HG02678 (cell line): ENCODE measurements around the gene MCC.
"Not testable (repeated sequence)": the region's sequence is repeated elsewhere in the genome, so short reads cannot be mapped to it uniquely, and the experiment has no call there.

Experiments used
- ATAC-seq: cut with Tn5 transposase; IDR thresholded peaks from one replicate; pipeline ENCODE4 v1.9.1; 2021; ENCODE audit warnings: mild to moderate bottlenecking, moderate library complexity; ENCODE audit not compliant: unreplicated experiment

MCC gene

GRCh38 chr5:113427871-113428574 lies 60.2 kb downstream of the MCC start:
- no peak for ATAC-seq

DNA sequence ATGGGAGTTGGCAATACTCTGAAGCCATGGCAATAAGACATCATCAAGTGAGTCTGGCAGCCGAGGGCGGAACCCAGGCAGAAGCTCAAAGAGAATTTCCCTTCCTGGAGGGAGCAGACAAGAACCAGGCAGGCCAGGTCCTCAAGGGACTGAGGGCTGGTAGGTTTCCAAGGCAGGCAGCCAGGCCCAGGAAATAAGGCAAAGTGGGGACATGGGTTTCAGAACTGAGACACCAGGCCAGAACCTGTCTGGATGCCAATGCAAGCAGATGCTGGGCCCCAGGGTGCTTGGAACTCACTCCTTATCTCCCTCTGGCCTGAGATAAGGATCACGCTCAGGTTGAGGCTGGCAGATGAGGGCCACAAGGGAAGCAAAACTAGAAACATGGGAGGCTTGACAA lies 62.3 kb downstream of the MCC start:
- no peak for ATAC-seq

DNA sequence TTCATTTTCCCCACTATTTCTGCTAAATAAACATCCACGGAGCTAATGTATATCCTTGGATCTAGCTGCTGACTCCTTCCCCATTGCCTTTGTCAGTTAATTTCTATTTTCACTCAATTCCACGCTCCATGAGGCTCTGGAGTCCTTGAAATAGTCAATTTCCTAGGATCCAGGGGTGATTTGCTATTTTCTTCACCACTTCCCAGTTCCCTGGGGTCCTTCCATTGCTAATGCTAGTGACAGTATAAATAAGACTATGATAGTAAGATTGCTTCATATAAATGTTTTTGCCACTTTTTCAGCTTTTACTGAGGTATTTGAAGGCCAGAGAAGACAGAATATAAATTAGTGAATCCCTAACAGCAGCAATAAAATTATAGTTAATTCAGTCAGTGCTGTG lies 66.6 kb downstream of the MCC start:
- no peak for ATAC-seq

DNA sequence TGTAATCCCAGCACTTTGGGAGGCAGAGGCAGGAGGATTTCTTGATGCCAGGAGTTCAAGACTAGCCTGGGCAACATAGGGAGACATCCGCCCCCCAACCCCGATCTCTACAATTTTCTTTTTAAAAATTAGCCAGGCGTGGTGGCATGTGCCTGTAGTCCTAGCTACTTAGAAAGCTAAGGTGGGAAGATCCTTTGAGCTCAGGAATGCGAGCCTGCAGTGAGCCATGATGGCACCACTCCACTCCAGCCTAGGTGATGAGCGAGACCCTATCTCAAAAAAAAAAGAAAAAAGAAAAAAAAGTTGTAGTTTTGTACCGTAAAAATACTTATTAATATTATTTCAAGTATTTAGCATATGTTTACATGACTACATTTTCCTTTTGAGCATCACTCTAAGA lies 82.7 kb downstream of the MCC start:
- ATAC-seq = no peak

GRCh38 chr5:113404269-113404668 lies 84.0 kb downstream of the MCC start:
- no peak for ATAC-seq

GRCh38 chr5:113397986-113398385 lies 90.3 kb downstream of the MCC start:
- not testable (repeated sequence) for ATAC-seq

GRCh38 chr5:113397046-113397445 lies 91.2 kb downstream of the MCC start:
- no peak for ATAC-seq

GRCh38 chr5:113394658-113395057 lies 93.6 kb downstream of the MCC start:
- no peak for ATAC-seq

GRCh38 chr5:113390224-113390623 lies 98.0 kb downstream of the MCC start:
- no peak for ATAC-seq

DNA sequence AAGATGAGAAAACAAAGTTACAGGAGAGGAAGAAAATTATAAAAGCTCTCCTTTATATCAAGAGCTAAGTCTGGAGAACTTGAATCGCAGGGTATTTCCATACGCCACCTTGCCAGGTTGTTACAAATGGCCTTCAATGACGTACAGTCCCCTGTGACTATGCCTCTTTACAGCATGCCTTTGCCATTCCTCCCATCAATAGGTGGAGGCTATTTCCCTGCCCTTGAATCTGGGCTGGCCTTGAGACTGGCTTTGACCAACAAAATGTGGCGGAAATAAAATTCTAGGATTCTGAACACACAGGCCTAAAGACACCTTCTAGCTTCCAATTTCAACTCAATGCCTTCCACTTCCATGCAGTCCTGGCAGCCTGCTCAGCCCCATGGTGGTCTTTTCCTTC lies 99.1 kb downstream of the MCC start:
- no peak for ATAC-seq

DNA sequence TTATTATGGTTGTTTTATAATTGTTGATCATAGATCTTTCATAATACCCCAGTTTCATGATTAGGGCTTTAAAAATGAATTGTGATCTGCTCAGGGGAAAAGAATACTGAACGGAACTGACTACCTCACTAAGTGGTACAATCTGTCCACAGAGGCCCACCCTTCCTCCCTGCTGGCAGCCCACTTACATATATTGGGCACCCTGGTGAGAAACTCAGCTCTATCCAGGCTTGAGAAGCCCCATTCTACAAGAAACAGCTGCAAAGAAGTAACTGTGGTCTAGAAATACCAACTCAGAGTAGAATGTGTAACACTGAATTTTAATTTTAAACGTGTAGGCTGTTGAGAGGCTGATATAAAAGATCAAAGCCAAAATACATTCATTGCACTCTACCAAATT lies 100.4 kb downstream of the MCC start:
- no peak for ATAC-seq

- ATAC-seq = no peak
These were observed 103.4 kb downstream of the MCC start for GRCh38 chr5:113384782-113385285.

GRCh38 chr5:113382731-113383130 lies 105.5 kb downstream of the MCC start:
- no peak for ATAC-seq

DNA sequence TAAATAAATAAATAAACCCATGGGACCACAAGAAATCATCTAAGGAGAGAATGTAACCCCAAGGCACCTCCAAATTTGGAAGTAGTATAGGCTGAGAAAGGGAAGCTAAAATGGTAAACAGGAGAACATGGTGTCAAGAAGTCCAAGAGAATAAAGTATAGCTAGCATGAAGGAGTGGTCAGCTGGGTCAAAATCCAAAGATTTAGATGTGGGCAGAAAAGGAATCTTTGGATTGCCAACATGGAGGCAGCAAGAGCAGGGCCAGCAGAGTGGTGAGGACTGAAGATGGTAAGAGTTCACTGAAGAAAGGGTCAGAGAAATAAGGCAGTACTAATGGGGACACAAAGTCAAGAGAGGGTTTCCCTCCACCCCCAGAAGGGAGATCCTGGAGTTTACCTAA lies 106.5 kb downstream of the MCC start:
- ATAC-seq = no peak

DNA sequence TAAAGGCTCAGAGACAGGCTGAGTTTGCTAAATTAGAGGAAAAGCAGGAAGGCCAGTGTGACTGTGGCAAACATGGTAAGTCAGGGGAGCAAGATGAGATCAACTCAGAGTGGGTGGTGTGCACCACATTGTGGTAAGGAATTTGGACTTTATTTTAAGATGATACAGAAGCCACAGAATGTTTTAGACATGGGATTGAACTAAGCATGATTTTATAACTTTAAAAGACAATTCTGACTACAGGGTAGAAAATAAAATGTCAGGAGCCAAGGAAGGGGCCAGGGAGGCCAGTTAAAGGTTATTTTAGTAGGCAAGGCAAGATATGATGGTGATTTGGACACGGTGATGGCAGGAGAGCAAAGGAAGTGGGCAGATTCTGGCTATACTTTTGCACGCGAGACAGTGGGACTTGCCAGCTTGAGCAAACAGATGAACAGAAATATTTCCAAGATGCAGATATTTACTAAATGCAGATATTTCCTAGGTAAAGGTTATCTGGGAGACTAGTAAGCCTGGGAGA lies 107.4 kb downstream of the MCC start:
- no peak for ATAC-seq

DNA sequence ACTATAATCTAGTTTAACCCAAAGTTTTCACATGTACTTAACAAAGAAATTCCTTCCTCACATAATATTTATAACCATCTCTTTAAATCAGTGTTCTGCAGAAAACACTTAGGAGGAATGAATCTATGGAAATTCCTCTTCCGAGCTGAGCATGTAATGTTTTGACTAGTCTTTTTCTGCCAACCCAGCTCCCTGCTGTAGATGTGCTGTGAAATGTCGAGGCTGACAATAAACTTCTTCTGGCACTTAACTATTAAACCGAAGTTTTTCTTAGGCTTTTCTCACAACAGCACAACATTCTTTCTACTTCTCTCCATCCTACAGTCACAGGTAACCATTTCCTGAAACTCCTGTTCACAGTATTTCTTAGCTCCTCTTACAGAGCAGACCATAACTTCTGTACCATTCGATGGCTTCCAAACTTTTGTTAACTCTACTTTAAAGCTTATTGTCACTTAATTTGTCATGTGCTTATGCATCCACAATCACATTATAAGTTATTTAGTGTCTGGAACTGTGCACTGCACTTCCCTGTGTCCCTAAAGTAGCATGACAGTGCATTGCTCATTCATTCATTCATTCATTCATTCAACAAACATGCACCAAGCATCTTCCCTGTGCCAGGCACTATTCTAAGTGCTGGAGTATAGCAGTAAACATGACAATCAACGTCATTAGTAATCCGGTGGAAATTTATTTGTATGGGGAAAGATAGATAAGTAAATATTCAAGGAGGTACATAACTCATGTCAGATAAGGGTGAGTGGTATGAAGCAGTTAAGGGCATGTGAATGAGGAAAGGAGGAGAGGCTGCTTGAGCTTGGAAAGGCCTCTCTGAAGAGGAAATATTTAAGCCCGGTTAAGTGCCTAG lies 108.1 kb downstream of the MCC start:
- ATAC-seq = no peak

DNA sequence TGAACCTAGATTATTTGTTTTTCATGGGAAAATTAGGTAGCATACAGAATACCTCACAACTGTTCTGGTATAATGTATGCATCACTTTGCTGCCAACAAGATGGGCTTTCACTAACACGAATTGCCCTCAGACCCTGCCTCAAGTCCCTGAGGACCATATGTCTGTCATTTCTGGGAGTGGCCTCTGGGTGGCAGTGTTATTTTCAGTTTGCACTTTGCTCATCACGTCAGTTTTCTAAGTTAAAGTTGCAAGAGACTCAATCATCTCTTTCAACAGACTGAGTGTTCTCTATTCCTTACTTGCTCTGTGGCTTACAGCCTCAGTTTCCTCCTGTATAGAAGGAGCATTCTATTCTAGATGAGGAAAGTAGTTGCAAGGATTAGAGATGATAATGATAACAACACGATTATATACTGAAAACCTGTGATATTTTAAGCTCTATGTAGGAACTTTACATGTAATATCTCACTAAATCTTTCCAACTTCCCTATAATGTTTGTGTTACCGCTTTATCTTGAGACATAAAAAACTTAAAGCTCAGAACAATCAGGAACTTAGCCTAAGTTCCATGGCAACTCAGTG lies 109.2 kb downstream of the MCC start:
- ATAC-seq = peak; percentile 75

- ATAC-seq = no peak
These were observed 109.7 kb downstream of the MCC start for GRCh38 chr5:113378514-113378913.

GRCh38 chr5:113378081-113378480 lies 110.2 kb downstream of the MCC start:
- no peak for ATAC-seq

DNA sequence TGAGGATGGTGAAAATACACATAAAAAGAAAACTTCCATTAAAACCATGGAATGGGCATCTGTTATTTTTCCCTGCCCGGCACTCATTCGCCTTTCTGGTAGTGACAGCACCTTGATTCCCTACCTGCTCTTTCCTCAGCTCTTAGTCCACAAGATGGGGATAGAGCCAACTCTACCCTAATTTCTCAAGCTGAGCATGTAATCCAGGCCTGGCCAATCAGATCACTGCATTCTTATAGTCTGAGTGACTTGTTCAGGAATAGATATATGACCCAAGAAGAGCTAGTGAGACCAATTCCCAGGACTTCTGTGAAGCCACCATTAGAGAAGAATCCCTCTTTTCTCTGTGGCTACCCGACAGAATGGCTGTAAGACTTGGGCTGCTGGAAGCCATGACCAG lies 111.6 kb downstream of the MCC start:
- no peak for ATAC-seq

GRCh38 chr5:113375480-113376060 lies 112.7 kb downstream of the MCC start:
- no peak for ATAC-seq
